Central memory CD4-positive, alpha-beta T cell (primary cell): ENCODE measurements around the gene CEP131.

Source experiments
- DNase-seq: peaks from one replicate; pipeline ENCODE4 v3.0.0; 2022

CEP131 gene

DNA sequence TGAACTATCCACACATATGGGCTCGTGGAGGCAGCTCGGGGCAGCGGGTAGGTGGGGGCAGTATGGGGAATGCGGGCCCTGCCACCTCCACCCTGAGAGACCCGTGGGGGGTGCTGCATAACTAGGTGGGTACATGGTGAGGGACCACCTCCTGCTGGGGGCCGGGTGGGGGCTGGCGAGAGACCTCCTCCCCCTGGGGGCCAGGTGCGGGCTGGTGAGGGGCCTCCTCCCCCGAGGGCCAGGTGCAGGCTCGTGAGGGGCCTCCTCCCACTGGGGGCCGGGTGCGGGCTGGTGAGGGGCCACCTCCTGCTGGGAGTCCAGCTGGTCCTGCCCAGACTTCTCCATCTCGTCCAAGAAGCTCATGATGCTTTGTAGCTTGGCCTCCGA, 25.4 kb downstream of the CEP131 start:
- no peak for DNase-seq

DNA sequence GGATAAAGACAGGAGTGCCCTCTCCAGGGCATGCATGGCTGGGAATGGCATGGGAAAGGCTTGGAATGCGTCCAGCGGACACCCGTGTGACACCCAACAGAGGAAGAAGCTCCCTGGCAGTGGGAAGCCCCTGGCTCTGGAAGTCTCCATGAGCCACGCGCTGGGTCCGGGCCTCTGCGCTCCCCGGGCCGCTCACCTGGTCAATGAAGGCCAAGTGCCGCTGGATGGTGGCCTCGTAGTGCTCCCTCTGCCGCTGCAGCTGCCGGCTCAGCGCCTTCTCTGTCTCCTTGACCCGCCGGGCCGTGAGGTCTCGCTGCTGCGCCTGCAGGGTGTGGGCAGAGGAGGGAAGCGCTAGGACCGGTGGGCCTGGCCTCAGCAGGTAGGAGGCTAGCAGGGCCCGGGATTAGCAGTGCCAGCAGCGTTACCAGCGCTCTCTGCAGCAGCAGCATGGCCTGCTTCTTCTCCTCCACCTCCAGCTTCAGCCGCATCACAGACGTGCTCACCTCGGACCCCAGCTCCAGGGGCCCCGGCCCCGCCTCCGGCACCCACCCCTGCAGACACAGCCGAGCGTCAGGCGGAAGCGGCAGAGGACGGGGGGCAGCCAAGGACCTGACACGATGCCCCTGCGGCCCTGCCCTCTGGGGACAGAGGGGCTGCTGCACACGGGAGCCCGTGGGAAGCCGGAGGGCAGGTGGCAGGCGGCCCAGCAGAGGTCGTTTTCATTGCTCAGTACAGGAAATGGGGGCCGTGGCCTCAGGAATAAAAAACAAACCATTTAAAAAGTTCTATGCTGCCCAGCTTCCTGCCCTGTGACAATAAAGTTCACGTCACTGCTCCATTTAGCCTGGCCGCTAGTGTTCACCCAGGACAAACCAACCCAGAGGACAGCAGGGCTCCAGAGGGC, 26.0 kb downstream of the CEP131 start:
- DNase-seq, result no peak

DNA sequence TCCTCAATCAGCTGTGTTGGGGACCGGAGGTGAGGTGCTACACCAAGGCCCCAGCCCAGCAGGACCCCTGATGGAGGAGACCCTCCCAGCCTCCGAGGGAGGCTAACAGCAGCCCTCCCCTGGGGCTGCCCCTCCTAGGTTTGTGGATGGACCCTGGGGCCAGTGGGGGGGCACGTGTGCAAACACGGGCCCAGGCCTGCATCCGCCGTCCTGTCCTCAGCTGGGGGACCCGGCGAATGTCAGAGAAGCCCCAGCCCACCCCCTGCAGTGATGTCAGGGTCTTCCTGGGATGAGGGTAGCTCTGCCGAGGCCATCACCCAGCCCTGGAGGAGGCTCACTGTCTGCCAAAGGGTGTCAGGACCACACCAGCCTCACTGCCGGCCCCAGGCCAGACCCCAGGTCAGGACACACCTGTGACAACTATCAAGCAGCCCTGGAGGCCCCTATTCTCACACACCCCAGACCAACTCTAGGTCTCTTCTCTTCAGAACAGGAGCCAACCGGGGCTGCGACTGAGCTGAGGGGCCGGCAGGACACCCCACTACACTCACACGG, 26.7 kb downstream of the CEP131 start:
- no peak for DNase-seq

- no peak for DNase-seq
Observed at GRCh38 chr17:81194941-81195901, 27.5 kb downstream of the CEP131 start.

- no peak for DNase-seq
Observed at GRCh38 chr17:81194225-81194760, 28.5 kb downstream of the CEP131 start.

- no peak for DNase-seq
Observed at GRCh38 chr17:81193470-81194224, 29.1 kb downstream of the CEP131 start.

DNA sequence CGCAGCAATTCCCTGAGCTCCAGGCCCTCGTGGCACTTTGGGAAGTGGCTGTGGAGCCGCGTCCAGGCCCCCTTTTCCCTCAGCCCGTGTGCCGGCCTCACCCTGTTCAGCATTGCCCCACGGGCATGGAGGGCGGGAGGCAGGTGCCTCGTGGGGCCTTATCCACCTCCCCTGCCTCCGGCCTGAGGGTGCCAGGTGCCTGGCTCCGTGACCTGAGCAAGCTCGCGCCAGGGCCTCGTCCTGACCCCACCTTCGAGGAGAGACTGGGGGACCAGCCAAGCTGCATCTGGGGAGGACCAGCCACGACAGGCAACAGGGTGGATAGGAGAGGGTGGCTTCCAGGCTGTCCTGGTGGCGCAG, 29.7 kb downstream of the CEP131 start:
- DNase-seq, result no peak

GRCh38 chr17:81192386-81193050, 30.2 kb downstream of the CEP131 start:
- DNase-seq, result no peak

- no peak for DNase-seq
Observed at GRCh38 chr17:81191646-81192045, 31.1 kb downstream of the CEP131 start.

DNA sequence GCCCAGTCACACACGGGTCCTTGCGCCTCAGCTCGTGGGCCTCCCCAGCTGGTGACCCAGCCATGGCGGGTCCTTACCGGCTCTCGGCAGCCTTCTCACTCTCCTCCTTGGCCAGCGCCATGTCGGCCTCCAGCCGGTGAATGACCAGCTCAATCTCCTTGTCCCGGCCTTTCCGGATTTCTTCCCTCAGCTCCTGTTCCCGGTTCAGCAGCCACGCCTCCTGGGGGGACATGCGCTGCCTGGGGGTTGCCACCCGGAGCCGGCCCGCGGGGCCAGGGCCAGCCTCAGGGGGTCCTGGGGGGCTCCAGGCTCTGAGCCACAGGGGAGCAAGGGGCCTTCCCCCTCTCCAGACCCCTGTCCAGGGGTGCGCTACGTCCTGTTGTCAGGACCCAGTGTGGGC, 31.6 kb downstream of the CEP131 start:
- no peak for DNase-seq

- no peak for DNase-seq
Observed at GRCh38 chr17:81190591-81190990, 32.2 kb downstream of the CEP131 start.

DNA sequence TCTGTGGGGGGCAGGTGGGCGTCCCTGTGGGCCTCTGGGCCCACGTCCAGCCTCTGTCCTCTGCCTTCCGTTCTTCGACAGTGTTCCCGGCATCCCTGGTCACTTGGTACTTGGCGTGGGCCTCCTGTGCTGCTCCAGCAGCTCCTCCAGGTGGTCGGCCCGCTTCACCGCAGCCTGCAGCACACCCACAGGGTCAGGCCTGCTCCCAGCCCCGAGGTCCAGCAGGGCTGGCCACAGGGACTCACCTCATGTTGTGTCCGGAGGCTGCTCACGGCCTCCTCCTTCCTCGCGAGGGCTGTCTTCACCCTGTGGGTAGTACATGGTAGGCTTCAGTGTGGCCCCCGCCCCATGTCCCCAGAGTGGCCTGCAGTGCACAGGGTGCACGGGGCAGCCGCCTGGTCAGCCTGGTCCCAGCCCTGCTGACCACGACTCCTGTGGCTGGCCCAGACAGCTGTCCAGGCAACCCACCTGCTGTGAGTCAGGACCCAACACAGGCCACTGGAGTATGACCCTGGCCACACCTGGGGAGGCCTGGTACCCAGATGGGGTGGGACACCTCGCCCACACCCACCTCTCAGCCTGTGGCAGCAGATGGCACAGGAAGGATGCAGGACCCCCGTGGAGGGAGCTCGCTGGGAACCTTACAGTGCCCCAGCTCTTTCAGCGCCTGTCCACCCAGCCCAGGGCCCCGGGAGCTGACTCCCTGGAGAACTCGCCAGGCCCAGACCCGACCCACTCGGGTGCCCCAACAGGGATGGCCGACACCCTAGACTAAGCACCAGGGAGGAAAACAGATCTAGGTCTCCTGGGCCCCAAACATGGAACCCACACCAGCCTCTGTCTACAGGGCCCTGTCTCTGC, 32.9 kb downstream of the CEP131 start:
- no peak for DNase-seq

DNA sequence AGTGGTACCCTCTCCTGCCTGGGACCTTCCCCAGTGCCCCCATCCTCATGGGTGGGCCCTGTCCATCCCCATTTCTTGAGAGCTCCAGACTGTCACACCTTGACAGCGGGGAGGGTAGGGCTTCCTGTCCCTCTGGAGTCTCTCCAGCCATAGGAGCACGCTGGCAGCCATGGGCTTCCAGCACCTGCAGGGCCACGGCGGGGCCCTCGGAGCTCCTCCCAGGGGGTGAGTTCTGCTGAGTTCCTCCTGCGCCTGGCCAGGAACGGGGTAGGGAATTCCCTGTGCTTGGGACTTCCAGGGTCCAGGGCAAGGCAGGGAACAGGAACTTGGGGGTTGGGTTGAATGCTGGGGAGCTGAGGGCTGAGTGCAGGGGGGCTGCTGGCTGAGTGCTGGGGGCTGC, 33.7 kb downstream of the CEP131 start:
- DNase-seq, result no peak

DNA sequence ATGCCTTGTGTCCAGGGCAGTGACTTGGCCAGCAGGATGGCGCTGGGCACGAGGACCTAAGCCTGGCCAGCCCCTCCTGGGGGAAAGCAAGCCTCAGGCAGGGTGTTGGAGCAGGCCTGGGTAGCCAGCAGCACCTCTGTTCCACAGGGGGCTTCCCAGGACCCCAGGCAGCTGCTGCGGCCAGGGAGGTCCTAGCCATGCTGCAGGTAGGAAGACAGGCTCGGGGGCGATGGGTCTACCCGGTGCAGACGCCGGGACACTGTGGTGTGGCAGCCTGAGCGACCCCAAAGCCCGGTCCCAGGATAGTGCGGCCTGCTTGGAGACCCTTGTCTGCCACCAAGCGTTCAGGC, 34.3 kb downstream of the CEP131 start:
- no peak for DNase-seq

DNA sequence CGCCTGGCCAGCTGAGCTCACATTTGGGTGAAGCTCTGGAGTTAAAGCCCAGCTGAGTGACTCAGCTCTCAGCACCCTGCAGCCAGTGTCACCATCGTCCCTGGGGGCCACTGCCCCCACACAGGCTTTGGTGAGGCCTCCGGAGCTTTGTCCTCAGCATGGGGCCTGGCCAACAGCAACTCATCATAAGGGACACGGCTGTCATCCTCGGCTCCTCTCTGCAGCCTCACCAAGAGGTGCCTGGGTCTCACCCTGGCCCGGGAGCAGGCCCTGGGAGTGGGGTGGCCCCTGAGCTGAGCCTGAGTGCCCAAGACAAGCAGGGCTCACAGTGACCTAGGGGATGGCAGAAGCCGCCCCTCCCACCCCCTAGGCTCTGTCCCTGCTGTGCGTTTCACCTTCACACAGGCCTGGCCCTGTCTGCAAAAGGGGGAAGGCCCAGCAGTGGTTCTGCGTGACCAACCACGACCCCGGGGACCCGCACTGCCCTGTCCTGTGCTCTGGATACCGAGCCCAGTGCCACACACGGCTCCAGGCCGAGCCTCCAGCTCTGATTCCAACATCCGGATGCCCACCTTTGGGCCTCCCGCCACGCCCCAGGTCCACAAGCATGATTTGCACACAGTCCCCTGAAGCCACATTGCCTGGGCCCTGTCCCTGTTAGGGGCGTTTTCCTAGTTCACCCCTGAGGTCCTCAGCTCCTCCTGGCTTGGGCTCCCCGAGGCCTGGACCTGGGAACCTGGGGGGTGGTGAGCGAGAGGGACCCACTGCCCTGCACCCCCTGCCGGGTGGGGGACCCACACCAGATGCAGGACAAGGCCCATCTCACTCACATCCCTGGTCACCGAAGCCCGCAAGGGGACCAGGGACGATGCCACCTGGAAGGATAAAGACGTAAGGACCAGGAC, 34.9 kb downstream of the CEP131 start:
- DNase-seq, result no peak

DNA sequence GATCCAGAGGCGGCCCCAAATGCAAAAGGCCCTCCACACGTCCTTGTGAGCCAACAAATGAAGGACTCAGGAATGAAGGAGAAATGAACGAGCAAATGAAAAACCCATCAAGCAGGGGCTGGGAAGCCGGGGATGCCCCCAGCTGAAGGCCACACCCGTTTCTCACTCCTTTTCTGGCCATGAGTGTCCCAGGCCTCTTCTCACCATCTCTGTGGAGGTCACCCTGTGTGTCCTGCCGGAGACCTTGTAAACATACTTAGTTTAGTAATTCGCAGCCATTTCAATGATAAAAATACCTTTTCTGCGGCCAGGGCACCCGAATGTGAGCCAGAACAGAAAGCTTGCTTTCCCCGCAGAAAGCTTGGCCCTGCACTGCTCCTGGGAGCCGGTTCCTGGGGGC, 35.6 kb downstream of the CEP131 start:
- no peak for DNase-seq

- DNase-seq, result no peak
Observed at GRCh38 chr17:81186203-81186602, 36.6 kb downstream of the CEP131 start.

GRCh38 chr17:81184555-81184954, 38.2 kb downstream of the CEP131 start:
- no peak for DNase-seq

GRCh38 chr17:81183807-81184206, 39.0 kb downstream of the CEP131 start:
- no peak for DNase-seq

DNA sequence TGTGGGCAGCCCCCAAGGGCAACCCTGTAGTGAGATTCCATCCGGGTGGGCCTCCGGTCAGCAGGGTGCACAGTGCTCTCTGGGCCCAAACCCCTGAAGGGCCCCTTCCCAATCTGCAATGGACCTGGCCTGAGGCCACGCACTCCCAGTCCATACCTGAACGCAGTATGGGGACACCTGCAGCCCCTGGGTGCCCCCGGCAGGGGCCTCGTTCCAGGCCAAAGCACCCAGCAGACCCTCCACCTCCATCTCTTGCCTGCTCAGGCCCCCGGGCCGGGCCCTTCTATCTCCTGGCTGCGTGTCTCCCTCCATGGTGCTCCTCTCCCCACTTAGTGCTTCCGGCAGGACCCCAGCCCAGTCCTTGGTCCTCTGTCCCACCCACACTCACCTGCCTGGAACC, 39.4 kb downstream of the CEP131 start:
- no peak for DNase-seq
